PC-3 (cell line): ENCODE data around the gene SPATA18. TPM values are rescaled to one million over a fixed set of nuclear protein-coding genes. Genes with fewer than 3 reads are reported as not detected.

ENCODE experiments used
- ATAC-seq: fragments of 200-7000 bp; cut with Tn5 transposase; 2 replicates; pipeline ENCODE4 v1.9.1; 2020; ENCODE audit warnings: mild to moderate bottlenecking, moderate library complexity
- BruUV-seq: library from RNA; stranded (reverse); fragments of 400-500 nt; replicated peaks from 2 replicates; lab custom pipeline; 2021; lab: Mats Ljungman, UMichigan
- CTCF ChIA-PET: fragments of 300-600 bp; sonication (Branson Sonifier 250); formaldehyde crosslinking; loops from one replicate; lab custom pipeline; 2022; ENCODE audit warnings: antibody characterized with exemption; lab: Charles Lee
- POLR2A ChIA-PET: fragments of 300-600 bp; sonication (Branson Sonifier 250); formaldehyde crosslinking; loops from one replicate; lab custom pipeline; 2022; ENCODE audit warnings: antibody characterized with exemption; ENCODE audit not compliant: unreplicated experiment; lab: Charles Lee
- DNase-seq: peaks from one replicate; pipeline ENCODE4 v3.0.0-alpha.2; 2015
- H2AFZ ChIP-seq: fragments of 300-600 bp; sonication (generic); 2 replicates; pipeline ENCODE4 v1.6.0; 2016; ENCODE audit warnings: antibody characterized with exemption, low read length
- H3F3A ChIP-seq: fragments of 300-600 bp; sonication (generic); one replicate; pipeline ENCODE4 v1.6.0; 2017; ENCODE audit warnings: antibody characterized with exemption, low read length, control low read depth, mild to moderate bottlenecking; ENCODE audit not compliant: unreplicated experiment
- H3K27ac ChIP-seq: fragments of 300-600 bp; sonication (generic); 2 replicates; pipeline ENCODE4 v1.5.1; 2016; ENCODE audit warnings: mild to moderate bottlenecking, low read length
- H3K27me3 ChIP-seq: fragments of 300-600 bp; sonication (generic); 2 replicates; pipeline ENCODE4 v1.6.1; 2016; ENCODE audit warnings: low read length, mixed read lengths
- H3K36me3 ChIP-seq: fragments of 300-600 bp; sonication (generic); 2 replicates; pipeline ENCODE4 v1.6.1; 2016; ENCODE audit warnings: low read depth, mixed run types, low read length, mixed read lengths
- H3K4me1 ChIP-seq: fragments of 300-600 bp; sonication (generic); 2 replicates; pipeline ENCODE4 v1.5.1; 2016; ENCODE audit warnings: low read length; ENCODE audit not compliant: insufficient read depth
- H3K4me2 ChIP-seq: fragments of 300-600 bp; sonication (generic); 2 replicates; pipeline ENCODE4 v1.6.0; 2016; ENCODE audit warnings: low read length
- H3K4me3 ChIP-seq: fragments of 300-600 bp; sonication (generic); 2 replicates; pipeline ENCODE4 v1.5.1; 2016; ENCODE audit warnings: mild to moderate bottlenecking, low read length, mixed read lengths
- H3K79me2 ChIP-seq: fragments of 300-600 bp; sonication (generic); 2 replicates; pipeline ENCODE4 v1.6.1; 2017; ENCODE audit warnings: low read length, mixed read lengths
- H3K9ac ChIP-seq: fragments of 300-600 bp; sonication (generic); 2 replicates; pipeline ENCODE4 v1.6.0; 2016; ENCODE audit warnings: mild to moderate bottlenecking, low read length
- H3K9me2 ChIP-seq: fragments of 300-600 bp; sonication (generic); replicated peaks from 2 replicates; pipeline ENCODE4 v1.6.1; 2016; ENCODE audit warnings: mixed run types, low read length, mixed read lengths
- H3K9me3 ChIP-seq: fragments of 300-600 bp; sonication (generic); 2 replicates; pipeline ENCODE4 v1.6.1; 2016; ENCODE audit warnings: low read length, mixed read lengths
- H4K20me1 ChIP-seq: fragments of 300-600 bp; sonication (generic); 2 replicates; pipeline ENCODE4 v1.6.1; 2016; ENCODE audit warnings: low read length, mixed read lengths
- CTCF ChIP-seq: fragments of 300-600 bp; sonication (generic); conservative IDR thresholded peaks from 2 replicates; pipeline ENCODE4 v1.5.1; 2017; ENCODE audit warnings: antibody characterized with exemption, low read depth, mild to moderate bottlenecking, low read length
- EZH2 ChIP-seq: fragments of 300-600 bp; sonication (generic); IDR thresholded peaks from one replicate; pipeline ENCODE4 v1.6.1; 2017; ENCODE audit warnings: antibody characterized with exemption, mild to moderate bottlenecking, low read length; ENCODE audit not compliant: unreplicated experiment
- EZH2phosphoT487 ChIP-seq: fragments of 300-600 bp; sonication (generic); IDR thresholded peaks from 2 replicates; pipeline ENCODE4 v1.6.1; 2018; ENCODE audit warnings: mild to moderate bottlenecking, antibody characterized with exemption, low read length, borderline replicate concordance
- intact Hi-C: fragments of 100-400 bp; cut with micrococcal nuclease; formaldehyde crosslinking; loops from 2 replicates; pipeline ENCODE4 v1.9.0; 2023
- total RNA-seq: library from RNA; depleted of rRNA; stranded (reverse); fragments of >200 nt; gene quantifications from 2 replicates; pipeline ENCODE4 v1.2.3, GENCODE V29; 2014

The SPATA18 gene
- total RNA-seq, 1 experiment from 2014 or later = not detected

DNA sequence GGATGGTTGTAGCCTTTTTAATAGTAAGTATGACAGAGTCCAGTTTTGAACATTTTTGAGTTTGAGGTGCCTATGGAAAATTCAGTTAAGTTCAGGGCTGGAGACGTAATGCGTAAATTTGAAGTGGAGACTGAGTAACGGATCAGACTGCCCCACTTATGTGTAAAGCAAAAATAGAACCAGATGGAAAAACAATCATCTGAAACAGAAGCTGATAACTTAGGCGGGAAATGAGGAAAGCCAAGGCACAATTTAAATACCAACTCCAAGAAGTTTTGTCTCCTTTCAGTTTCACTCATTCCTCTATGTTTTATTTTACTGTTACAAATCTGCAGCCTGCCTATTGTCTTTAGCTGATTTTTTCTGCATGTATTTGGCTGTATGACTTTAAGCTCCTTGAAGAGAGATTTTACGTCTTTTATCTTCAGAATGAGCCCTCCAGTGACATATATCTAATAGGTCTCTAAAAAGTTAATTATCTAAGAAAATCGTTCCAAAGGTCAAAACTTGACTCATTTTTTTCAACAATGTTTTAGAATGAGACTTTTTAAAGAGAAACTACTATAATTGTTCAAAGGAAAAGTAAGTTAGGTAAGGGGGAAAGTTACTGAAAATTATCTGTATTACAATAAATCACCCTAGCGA, 14.1 kb upstream of the SPATA18 start:
- Histone ChIP-seq H4K20me1 (no peaks in the 10 kb centered on the region), H3K4me2 (peak overlapping the region; percentile 88), H3K4me3 (peak overlapping the region; percentile 86), H2AFZ (peak overlapping the region; percentile 83; the same call in 1 of the 2 replicates), H3K9ac (peak overlapping the region; percentile 75), H3F3A (no peaks in the 10 kb centered on the region), H3K4me1 (peaks cover 17% of the 10 kb centered on the region), H3K27ac (no peak overlapping the region), H3K9me2 (no peaks in the 10 kb centered on the region), H3K27me3 (no peaks in the 10 kb centered on the region), H3K79me2 (peaks cover 44% of the 10 kb centered on the region), H3K36me3 (peaks cover 7% of the 10 kb centered on the region; the same call in 1 of the 2 replicates), H3K9me3 (no peaks in the 10 kb centered on the region)
- intact Hi-C loops = loop anchor here (1.0 to 10.0 kb wide), 2 partner anchors 8 to 138 kb away; no protein-coding TSS in a partner anchor
- CTCF ChIA-PET = no interaction called here
- TSS peak; percentile 36 for BruUV-seq
- POLR2A ChIA-PET = interaction anchor here (0.7 kb wide), 2 partner anchors 55 to 63 kb away, joined by 3 to 4 read pairs; no protein-coding TSS in a partner anchor
- TF ChIP-seq CTCF (no peak), EZH2phosphoT487 (no peak), EZH2 (no peak)
- no peak for ATAC-seq
- no peak for DNase-seq

- Histone ChIP-seq H4K20me1 (no peaks in the 10 kb centered on the region), H3F3A (no peaks in the 10 kb centered on the region), H3K9me3 (no peaks in the 10 kb centered on the region), H2AFZ (peak overlapping the region; percentile 83), H3K9me2 (no peaks in the 10 kb centered on the region), H3K36me3 (peaks cover 4% of the 10 kb centered on the region; the same call in 1 of the 2 replicates), H3K4me2 (peak overlapping the region; percentile 88), H3K4me3 (peak overlapping the region; percentile 86), H3K9ac (peak overlapping the region; percentile 75), H3K27me3 (no peaks in the 10 kb centered on the region), H3K4me1 (peaks cover 17% of the 10 kb centered on the region), H3K27ac (no peak overlapping the region), H3K79me2 (peaks cover 42% of the 10 kb centered on the region)
- DNase-seq (peak; percentile 26), ATAC-seq (peak; percentile 72)
- ChIA-PET CTCF (interaction anchor here (0.8 kb wide), 1 partner anchor 99 kb away, joined by 5 read pairs; no protein-coding TSS in a partner anchor), POLR2A (interaction anchor here (1.0 kb wide), 1 partner anchor 9 kb away, joined by 5 read pairs; no protein-coding TSS in a partner anchor)
- TF ChIP-seq CTCF = no peak
- TF ChIP-seq EZH2phosphoT487 = no peak
- no peak for TF ChIP-seq EZH2
- intact Hi-C loops = loop anchor here (1.0 to 10.0 kb wide), 3 partner anchors 8 to 137 kb away; no protein-coding TSS in a partner anchor
- BruUV-seq = no TSS peak
Measured at GRCh38 chr4:52037689-52038102, 13.4 kb upstream of the SPATA18 start.
